ENCODE measurements around the gene EGFLAM.

GRCh38 chr5:38414348-38414747 is 156.0 kb downstream of the EGFLAM start:
- TF ChIP-seq, protein P1, sequence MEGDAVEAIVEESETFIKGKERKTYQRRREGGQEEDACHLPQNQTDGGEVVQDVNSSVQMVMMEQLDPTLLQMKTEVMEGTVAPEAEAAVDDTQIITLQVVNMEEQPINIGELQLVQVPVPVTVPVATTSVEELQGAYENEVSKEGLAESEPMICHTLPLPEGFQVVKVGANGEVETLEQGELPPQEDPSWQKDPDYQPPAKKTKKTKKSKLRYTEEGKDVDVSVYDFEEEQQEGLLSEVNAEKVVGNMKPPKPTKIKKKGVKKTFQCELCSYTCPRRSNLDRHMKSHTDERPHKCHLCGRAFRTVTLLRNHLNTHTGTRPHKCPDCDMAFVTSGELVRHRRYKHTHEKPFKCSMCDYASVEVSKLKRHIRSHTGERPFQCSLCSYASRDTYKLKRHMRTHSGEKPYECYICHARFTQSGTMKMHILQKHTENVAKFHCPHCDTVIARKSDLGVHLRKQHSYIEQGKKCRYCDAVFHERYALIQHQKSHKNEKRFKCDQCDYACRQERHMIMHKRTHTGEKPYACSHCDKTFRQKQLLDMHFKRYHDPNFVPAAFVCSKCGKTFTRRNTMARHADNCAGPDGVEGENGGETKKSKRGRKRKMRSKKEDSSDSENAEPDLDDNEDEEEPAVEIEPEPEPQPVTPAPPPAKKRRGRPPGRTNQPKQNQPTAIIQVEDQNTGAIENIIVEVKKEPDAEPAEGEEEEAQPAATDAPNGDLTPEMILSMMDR (conservative IDR thresholded peaks at IDR 0.05 in 1 of 2, IDR thresholded peaks at IDR 0.05 in 1 of 2; ENCODE audit: low read depth in 1 of 2, low read length in 2 of 2), result no peak
- TF ChIP-seq EZH2 (IDR thresholded peaks at IDR 0.05; ENCODE audit: low read length, missing control alignments), result no peak

Data from fibroblast of lung (primary cell).